Mesendoderm (in vitro differentiated cells): ENCODE measurements around the gene FBLIM1.

ENCODE experiments used
- DNase-seq: peaks from one replicate; pipeline ENCODE4 v3.0.0; 2013
- H2AK5ac ChIP-seq: 2 replicates; pipeline ENCODE4 v1.6.1; 2013; ENCODE audit warnings: low read length, inconsistent platforms
- H2BK120ac ChIP-seq: 2 replicates; pipeline ENCODE4 v1.6.1; 2013; ENCODE audit warnings: low read depth, mild to moderate bottlenecking, low read length, moderate library complexity, mixed read lengths
- H2BK15ac ChIP-seq: replicated peaks from 2 replicates; pipeline ENCODE4 v1.6.1; 2013; ENCODE audit warnings: low read depth, mild to moderate bottlenecking, moderate library complexity
- H2BK5ac ChIP-seq: 2 replicates; pipeline ENCODE4 v1.6.1; 2013; ENCODE audit warnings: low read length, inconsistent platforms
- H3K18ac ChIP-seq: 2 replicates; pipeline ENCODE4 v1.6.1; 2013; ENCODE audit warnings: mild to moderate bottlenecking, low read length, mixed read lengths
- H3K23ac ChIP-seq: one replicate; pipeline ENCODE4 v1.6.1; 2013; ENCODE audit warnings: low read length
- H3K27ac ChIP-seq: 2 replicates; pipeline ENCODE4 v1.5.1; 2013; ENCODE audit warnings: low read depth, mild to moderate bottlenecking, inconsistent platforms, low read length, moderate library complexity
- H3K27me3 ChIP-seq: 2 replicates; pipeline ENCODE4 v1.6.1; 2013; ENCODE audit warnings: low read length, control low read depth, mild to moderate bottlenecking, inconsistent platforms; ENCODE audit not compliant: insufficient read depth, poor library complexity
- H3K36me3 ChIP-seq: 2 replicates; pipeline ENCODE4 v1.6.1; 2013; ENCODE audit warnings: low read length, inconsistent platforms; ENCODE audit not compliant: control insufficient read depth, insufficient read depth
- H3K4ac ChIP-seq: one replicate; pipeline ENCODE4 v1.6.1; 2013; ENCODE audit warnings: low read depth, mild to moderate bottlenecking, low read length, moderate library complexity
- H3K4me1 ChIP-seq: 2 replicates; pipeline ENCODE4 v1.6.1; 2013; ENCODE audit warnings: low read depth, low read length, inconsistent platforms; ENCODE audit not compliant: control insufficient read depth
- H3K4me2 ChIP-seq: 2 replicates; pipeline ENCODE4 v1.6.1; 2013; ENCODE audit warnings: low read length
- H3K4me3 ChIP-seq: 2 replicates; pipeline ENCODE4 v1.5.1; 2013; ENCODE audit warnings: mild to moderate bottlenecking, low read length
- H3K56ac ChIP-seq: one replicate; pipeline ENCODE4 v1.6.1; 2013; ENCODE audit warnings: low read length
- H3K79me1 ChIP-seq: 2 replicates; pipeline ENCODE4 v1.6.1; 2013; ENCODE audit warnings: low read length, inconsistent platforms
- H3K79me2 ChIP-seq: 2 replicates; pipeline ENCODE4 v1.6.1; 2013; ENCODE audit warnings: mild to moderate bottlenecking, low read length; ENCODE audit not compliant: control insufficient read depth, insufficient read depth
- H3K9ac ChIP-seq: 2 replicates; pipeline ENCODE4 v1.6.1; 2013; ENCODE audit warnings: low read length, inconsistent platforms
- H4K5ac ChIP-seq: one replicate; pipeline ENCODE4 v1.6.1; 2013; ENCODE audit warnings: low read length
- H4K8ac ChIP-seq: one replicate; pipeline ENCODE4 v1.6.1; 2013; ENCODE audit warnings: low read depth, mild to moderate bottlenecking, control low read depth, low read length, moderate library complexity
- WGBS: extraction: QIAGEN DNeasy Blood & Tissue Kit; methylation state at CpG from one replicate; pipeline ENCODE4 v1.1.7; 2013; ENCODE audit warnings: low lambda C conversion rate, missing lambda C conversion rate; ENCODE audit not compliant: insufficient coverage; ENCODE audit errors: extremely low coverage; 5-methylcytosine and 5-hydroxymethylcytosine counted together

Gene FBLIM1

DNA sequence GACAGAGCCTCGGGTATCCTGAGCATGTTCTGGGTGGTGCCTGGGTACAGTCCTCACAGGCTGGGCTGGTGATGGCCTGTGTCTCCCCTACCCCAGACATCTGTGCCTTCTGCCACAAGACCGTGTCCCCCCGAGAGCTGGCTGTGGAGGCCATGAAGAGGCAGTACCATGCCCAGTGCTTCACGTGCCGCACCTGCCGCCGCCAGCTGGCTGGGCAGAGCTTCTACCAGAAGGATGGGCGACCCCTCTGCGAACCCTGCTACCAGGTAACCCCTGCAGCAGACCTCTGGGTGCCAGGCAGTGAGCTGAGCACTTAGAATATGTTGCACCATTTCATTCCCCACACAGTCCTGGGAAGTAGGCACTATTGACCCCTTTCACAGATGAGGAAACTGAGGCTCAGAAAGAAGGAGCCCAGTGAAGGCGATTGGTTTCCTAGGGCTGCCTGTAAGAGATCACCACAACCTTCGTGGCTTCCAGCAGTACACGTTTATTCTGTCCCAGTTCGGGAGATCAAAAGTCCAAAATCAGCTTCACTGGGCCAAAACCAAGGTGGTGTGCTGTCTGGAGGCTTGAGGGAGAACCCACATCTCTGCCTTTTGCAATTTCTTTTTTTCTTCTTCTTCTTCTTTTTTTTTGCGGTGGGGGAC, 11.8 kb downstream of the FBLIM1 start:
- Histone ChIP-seq H2BK15ac (no peak overlapping the region), H3K27me3 (no peaks in the 10 kb centered on the region), H3K4me1 (no peaks in the 10 kb centered on the region), H3K23ac (no peak overlapping the region), H3K27ac (no peak overlapping the region), H2BK5ac (no peak overlapping the region), H3K9ac (no peak overlapping the region), H3K36me3 (peaks cover 29% of the 10 kb centered on the region), H2BK120ac (no peak overlapping the region), H3K4ac (no peak overlapping the region), H4K8ac (no peak overlapping the region), H3K4me3 (no peak overlapping the region), H3K79me2 (no peaks in the 10 kb centered on the region), H3K56ac (no peak overlapping the region), H3K79me1 (peaks cover 4% of the 10 kb centered on the region), H4K5ac (no peak overlapping the region), H3K4me2 (no peak overlapping the region), H3K18ac (no peak overlapping the region), H2AK5ac (no peak overlapping the region)
- DNase-seq: no peak
- no CpG with 5 or more reads among the region's 14 CpGs for WGBS

DNA sequence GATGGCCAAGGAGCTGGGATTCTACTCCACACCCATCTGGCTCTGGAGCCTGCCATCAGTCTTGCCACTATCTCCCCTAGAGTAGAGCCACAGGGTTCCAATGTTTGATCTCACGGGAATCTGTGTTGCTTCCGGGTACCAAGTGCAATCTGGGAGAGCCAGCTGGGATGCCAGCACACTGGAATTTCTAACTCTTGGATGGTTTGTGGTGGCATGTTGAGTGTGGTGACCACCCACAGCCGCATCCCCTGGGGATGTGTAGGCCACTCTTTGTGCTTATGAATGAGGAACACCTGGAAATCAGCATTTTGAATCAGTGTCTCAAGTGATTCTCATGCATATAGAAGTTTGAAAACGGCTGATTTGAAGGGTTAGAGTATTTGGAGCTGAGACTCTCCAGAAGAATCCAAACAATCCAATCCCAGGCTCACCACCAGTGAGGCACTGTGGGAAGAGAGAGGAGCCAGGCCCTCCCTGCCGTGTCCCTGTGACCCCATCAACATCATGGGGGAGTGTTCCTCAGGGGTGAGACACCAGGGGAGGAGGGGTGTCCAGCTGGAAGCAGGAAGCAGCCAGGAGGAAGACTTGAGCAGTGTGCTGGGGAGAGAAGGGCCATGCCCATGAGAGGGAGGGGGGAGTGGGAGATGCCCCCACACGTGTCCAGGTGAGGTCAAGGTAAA, 13.4 kb downstream of the FBLIM1 start:
- H3K27me3 ChIP-seq: no peaks in the 10 kb centered on the region
- no peak overlapping the region for H4K5ac ChIP-seq
- no peak overlapping the region for H3K56ac ChIP-seq
- H3K79me1 ChIP-seq: no peaks in the 10 kb centered on the region
- no peak overlapping the region for H2BK5ac ChIP-seq
- H3K4me3 ChIP-seq: no peak overlapping the region
- H3K36me3 ChIP-seq: peaks cover 31% of the 10 kb centered on the region
- H3K4ac ChIP-seq: no peak overlapping the region
- H3K18ac ChIP-seq: no peak overlapping the region
- no peak for DNase-seq
- no peaks in the 10 kb centered on the region for H3K79me2 ChIP-seq
- no peak overlapping the region for H3K9ac ChIP-seq
- WGBS: no CpG with 5 or more reads among the region's 6 CpGs
- no peak overlapping the region for H4K8ac ChIP-seq
- no peak overlapping the region for H2BK120ac ChIP-seq
- no peak overlapping the region for H3K4me2 ChIP-seq
- H2BK15ac ChIP-seq: no peak overlapping the region
- H3K23ac ChIP-seq: no peak overlapping the region
- no peak overlapping the region for H2AK5ac ChIP-seq
- no peak overlapping the region for H3K27ac ChIP-seq
- H3K4me1 ChIP-seq: no peaks in the 10 kb centered on the region

DNA sequence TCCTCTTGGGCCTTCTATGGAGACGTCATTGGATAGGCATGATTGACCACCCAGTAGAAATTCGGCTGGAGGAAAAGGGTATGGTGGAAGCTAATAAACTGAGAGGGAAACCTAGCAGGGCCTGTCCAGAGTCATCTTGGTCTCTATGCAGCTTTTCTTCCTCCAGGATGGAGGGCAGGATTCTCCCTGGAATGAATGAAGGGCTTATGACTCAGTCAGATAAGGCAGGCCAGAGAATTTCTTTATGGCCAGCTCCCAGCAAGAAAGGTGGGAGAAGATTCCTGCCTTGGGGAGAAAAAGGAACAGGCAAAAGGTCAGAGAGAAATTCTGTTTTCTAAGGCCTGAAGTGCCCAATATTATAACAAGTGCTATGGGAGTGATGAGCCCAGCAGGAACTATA, 17.1 kb downstream of the FBLIM1 start:
- Histone ChIP-seq H3K23ac (no peak overlapping the region), H3K4me1 (no peaks in the 10 kb centered on the region), H4K5ac (no peak overlapping the region), H3K79me1 (no peaks in the 10 kb centered on the region), H3K56ac (no peak overlapping the region), H2BK15ac (no peak overlapping the region), H2BK5ac (no peak overlapping the region), H3K79me2 (no peaks in the 10 kb centered on the region), H2AK5ac (no peak overlapping the region), H4K8ac (no peak overlapping the region), H3K27me3 (no peaks in the 10 kb centered on the region), H3K4me3 (no peak overlapping the region), H3K4ac (no peak overlapping the region), H3K9ac (no peak overlapping the region), H3K4me2 (no peak overlapping the region), H3K36me3 (peaks cover 21% of the 10 kb centered on the region), H2BK120ac (no peak overlapping the region), H3K18ac (no peak overlapping the region), H3K27ac (no peak overlapping the region)
- no peak for DNase-seq
- WGBS: no CpG with 5 or more reads among the region's 2 CpGs

DNA sequence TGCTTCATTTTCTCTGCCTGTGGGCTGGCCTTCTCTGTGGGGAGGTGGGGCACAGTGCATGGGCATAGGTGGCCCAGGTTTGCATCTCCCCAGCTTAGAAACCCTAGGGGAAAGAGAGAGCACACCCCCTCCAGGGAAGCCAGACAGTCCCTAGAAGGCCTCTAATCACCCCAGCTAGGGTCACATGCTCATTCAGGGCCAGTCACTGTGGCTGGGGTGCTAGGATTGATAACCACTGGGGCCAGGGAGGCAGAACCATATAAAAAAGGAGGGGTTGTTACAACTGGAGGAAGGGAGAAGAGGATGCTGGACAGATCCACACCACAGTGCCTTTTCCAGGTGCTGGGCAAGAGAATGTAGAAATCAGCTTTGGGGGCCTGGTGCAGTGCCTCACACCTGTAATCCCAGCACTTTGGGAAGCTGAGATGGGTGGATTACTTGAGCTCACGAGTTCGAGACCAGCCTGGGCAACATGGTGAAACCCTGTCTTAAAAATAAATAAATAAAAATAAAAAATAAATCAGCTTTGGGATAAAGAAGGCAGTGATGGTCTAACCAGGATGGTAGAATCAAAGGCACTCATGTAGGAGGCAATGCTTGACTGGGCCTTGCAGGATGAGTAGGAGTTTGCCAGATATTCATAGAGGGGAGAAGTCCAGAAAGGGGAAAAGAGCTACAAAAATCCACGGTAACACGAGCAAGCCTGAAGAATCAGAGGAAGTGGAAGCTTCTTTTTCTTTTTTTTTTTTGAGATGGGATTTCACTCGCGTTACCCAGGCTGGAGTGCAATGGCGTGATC, 19.5 kb downstream of the FBLIM1 start:
- H3K9ac ChIP-seq: no peak overlapping the region
- no peak for DNase-seq
- no peak overlapping the region for H4K5ac ChIP-seq
- H3K18ac ChIP-seq: no peak overlapping the region
- no peak overlapping the region for H3K4me2 ChIP-seq
- H2BK120ac ChIP-seq: no peak overlapping the region
- H3K27me3 ChIP-seq: no peaks in the 10 kb centered on the region
- H3K4me3 ChIP-seq: no peak overlapping the region
- H2BK5ac ChIP-seq: no peak overlapping the region
- no peak overlapping the region for H3K27ac ChIP-seq
- H3K23ac ChIP-seq: no peak overlapping the region
- H3K36me3 ChIP-seq: peaks cover 15% of the 10 kb centered on the region
- no peak overlapping the region for H2AK5ac ChIP-seq
- no peaks in the 10 kb centered on the region for H3K4me1 ChIP-seq
- WGBS: no CpG with 5 or more reads among the region's 7 CpGs
- H4K8ac ChIP-seq: no peak overlapping the region
- no peak overlapping the region for H2BK15ac ChIP-seq
- H3K4ac ChIP-seq: no peak overlapping the region
- no peaks in the 10 kb centered on the region for H3K79me1 ChIP-seq
- H3K79me2 ChIP-seq: no peaks in the 10 kb centered on the region
- H3K56ac ChIP-seq: no peak overlapping the region

DNA sequence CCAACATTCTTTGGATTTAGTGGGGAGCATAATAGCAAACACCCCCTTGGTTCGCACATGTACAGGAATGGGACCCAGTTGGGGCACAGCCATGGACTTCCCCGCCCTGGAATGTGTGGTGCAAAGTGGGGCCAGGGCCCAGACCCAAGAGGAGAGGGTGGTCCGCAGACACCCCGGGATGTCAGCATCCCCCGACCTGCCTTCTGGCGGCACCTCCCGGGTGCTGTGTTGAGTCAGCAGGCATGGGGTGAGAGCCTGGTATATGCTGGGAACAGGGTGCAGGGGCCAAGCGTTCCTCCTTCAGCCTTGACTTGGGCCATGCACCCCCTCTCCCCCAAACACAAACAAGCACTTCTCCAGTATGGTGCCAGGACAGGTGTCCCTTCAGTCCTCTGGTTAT, 27.1 kb downstream of the FBLIM1 start:
- H3K9ac ChIP-seq: no peak overlapping the region
- H2BK120ac ChIP-seq: no peak overlapping the region
- H3K18ac ChIP-seq: no peak overlapping the region
- H3K79me1 ChIP-seq: no peaks in the 10 kb centered on the region
- no CpG with 5 or more reads among the region's 8 CpGs for WGBS
- no peak overlapping the region for H2AK5ac ChIP-seq
- no peak overlapping the region for H2BK15ac ChIP-seq
- H3K56ac ChIP-seq: no peak overlapping the region
- no peak overlapping the region for H3K27ac ChIP-seq
- no peaks in the 10 kb centered on the region for H3K27me3 ChIP-seq
- no peak overlapping the region for H3K4me3 ChIP-seq
- H4K5ac ChIP-seq: no peak overlapping the region
- no peak overlapping the region for H3K4me2 ChIP-seq
- no peak overlapping the region for H2BK5ac ChIP-seq
- no peak overlapping the region for H4K8ac ChIP-seq
- peaks cover 8% of the 10 kb centered on the region for H3K36me3 ChIP-seq
- no peak for DNase-seq
- no peaks in the 10 kb centered on the region for H3K79me2 ChIP-seq
- no peak overlapping the region for H3K4ac ChIP-seq
- H3K4me1 ChIP-seq: no peaks in the 10 kb centered on the region
- no peak overlapping the region for H3K23ac ChIP-seq
